GM15510 (cell line): Measurements from ENCODE around the gene ULK2.

ENCODE experiments used
- POLR2A ChIP-seq: IDR thresholded peaks from 3 replicates; pipeline ENCODE4 v1.6.1; 2011; ENCODE audit warnings: borderline replicate concordance; ENCODE audit not compliant: insufficient read length; ENCODE audit errors: extremely low read depth

The ULK2 gene

DNA sequence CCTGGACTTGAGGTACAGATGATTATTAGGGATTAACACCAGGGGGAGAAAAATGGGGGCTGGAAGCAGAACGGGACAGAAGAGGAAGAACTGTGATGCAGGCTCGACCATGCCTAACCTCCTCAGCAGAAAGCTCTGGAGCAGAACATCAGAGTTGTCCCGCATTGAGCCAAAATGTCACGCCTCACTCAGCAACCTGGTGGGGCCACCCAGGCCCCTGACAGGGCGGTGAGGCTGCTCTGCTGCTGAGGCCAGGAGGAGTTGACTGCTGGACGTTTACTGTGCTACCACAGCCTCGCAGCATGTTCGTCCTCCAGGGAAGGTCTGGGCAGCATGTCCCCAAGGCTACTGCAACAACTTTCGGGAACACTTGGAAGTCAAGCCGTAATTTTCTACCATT, 6.5 kb upstream of the ULK2 start:
- no peak for TF ChIP-seq POLR2A

DNA sequence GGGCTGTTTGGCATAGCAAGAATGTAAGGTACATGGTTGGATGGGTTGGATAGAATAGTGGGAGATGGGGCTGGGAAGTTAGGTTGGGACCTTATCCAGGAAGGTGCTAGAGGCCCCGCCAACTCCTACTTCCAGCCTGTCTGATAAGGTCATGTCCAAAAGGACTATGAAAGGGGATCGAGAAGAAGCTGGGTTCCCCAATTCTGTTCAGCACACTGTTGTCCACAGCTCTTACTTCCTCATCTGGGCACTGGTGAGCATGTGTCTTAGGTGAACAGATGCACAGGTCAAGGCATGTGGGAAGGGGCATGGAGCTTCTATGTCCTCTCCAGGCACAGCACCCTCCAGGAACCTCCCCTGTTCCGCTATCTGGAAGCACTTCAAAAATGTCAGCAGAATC, 5.6 kb upstream of the ULK2 start:
- TF ChIP-seq POLR2A: no peak

DNA sequence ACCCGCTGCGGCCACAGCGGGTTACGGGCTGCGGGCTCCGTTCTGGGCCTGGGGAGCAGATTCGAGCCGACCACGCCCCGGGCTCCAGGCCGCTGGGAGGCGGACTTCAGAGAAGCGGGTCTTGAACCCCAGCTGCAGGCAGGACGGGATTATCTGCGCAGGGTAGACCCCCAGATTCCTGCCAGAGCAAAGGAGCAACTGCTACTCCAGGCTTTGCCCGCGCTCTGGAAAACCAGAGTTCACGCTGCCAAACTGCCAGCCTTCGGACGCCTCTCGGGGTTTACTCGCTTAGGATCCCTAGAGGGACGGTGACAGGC, 301 bp upstream of the ULK2 start:
- TF ChIP-seq POLR2A: no peak

DNA sequence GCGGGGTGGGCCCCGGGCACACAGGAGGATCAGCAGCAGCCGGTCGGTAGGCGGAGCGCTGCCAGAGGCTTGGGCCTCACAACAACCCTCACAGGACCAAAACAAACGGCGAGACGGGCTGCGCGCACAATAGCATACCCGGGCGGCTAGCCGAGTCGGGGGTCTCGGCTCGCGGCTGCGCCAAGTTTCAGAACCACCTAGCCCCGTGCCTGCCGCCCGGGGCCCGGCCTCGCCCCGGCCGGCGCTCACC, 732 bp downstream of the ULK2 start:
- no peak for TF ChIP-seq POLR2A

DNA sequence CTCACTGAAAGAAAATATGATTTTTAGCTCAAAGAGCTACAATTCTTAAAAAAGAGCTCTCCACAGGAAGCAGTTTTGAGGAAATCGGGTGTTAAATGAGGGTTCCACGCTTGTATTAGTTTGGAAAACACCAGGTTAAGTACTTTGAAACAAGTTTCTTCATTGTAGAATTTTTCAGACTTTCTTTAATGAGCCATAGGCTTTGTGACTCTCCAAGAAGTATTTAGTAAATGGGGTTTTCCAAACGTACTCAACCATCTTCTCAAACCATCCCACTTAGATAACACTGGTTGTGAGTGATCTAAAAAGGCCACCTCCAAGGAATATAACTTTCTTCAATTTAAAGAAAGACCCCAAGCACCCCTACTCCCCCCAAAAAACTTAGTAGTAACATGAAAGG, 2.7 kb downstream of the ULK2 start:
- no peak for TF ChIP-seq POLR2A

DNA sequence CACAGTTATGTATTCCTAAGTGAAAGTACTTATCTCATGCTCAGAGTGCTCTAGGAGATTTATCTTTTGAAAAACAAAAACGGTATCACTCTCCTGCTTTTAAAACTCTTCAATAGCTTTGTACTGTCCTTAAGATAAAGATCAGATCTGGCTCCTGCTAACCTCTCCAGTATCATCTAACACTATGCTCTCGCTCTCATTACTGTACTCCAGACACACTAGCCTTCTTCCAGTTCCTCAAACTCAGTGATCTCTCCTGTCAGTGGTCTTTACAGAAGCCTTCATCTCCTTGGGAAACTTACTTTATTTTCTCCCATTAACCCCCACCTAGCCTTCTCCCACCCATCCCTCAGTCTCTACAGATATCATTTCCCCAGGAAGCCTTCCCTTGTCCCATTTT, 10.1 kb downstream of the ULK2 start:
- no peak for TF ChIP-seq POLR2A

DNA sequence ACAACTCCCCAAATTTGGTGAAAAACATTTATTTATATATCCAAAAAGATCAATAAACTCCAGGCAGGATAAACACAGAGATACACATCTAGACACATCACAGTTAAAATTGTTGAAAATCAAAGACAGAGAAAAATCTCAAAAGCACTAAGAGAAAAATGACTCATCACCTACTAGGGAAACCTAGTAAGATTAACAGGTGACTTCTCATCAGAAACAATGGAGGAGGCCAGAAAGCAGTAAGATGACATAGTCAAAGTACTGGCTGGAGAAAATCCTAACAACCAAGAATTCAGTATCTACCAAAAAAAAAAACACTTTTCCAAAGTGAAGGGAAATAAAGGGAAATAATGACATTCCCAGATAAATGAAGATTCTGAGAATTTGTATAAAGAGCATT, 33.8 kb downstream of the ULK2 start:
- TF ChIP-seq POLR2A: no peak

DNA sequence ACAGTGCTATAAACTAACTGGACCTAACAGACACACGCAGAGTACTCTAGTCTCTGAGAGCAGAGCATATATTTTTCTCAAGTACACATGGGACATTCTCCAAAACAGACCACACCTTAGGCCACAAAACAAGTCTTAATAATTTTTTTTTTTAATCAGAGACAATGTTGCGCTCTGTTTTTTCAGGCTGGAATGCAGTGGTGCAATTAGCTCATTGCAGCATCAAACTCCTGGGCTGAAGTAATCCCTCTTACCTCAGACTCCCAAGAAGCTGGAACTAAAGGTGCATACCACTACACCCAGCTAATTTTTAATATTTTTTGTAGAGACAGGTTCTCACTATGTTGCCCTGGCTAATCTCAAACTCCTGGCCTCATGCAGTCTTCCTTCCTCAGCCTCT, 37.7 kb downstream of the ULK2 start:
- TF ChIP-seq POLR2A: no peak

DNA sequence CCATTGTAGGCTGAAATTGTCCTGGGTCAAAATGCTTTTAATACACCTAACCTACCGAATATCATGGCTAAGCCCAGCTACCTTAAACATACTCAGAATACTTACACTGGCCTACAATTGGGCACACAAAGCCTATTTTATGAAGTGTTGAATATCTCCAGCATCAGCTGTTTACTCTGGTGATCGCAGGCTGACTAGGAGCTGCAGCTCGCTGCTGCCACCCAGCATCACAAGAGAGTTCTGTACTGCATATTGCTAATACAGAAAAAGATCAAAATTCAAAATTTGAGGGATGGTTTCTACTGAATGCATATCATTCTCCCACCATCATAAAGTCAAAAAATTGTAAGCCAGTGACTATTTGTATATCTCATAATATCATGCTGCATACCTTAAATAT, 55.3 kb downstream of the ULK2 start:
- no peak for TF ChIP-seq POLR2A

DNA sequence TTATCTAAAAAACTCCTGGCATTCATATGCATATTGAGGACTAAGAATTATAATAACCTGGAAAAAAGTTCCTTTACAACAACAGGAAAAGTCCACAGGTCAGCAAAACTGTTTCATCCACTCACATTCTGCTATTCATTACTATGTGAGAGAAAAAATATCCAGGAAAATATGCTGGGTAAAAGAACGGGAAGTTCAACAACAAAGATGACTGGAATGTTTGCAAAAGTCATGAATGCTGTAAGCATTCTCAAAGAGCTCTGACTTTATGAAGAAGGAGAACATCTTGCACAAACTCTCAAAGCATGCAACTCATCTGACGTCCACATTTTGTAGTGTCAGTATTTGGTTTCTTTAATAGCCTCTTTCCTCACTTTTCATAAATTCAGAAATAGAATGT, 62.7 kb downstream of the ULK2 start:
- TF ChIP-seq POLR2A: no peak

DNA sequence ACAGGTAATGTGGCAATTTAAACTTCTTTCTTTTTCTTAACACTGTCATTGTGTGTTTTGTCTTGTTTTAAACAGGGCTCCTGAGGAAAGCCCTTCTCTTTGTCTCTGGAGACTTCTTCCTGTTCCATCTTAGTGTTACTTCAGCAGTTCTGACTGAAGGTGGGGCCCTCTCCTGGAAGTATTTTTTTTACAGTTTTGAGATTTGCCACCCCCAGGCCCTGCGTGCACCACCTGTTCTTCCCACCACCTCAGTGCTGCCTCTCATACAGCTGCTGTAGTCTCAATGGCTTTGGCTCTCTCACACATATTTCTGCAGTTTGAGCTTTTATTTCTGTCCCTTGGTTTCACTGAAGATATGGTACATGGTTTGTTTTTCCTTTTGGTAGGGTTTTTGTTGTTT, 67.2 kb downstream of the ULK2 start:
- no peak for TF ChIP-seq POLR2A

DNA sequence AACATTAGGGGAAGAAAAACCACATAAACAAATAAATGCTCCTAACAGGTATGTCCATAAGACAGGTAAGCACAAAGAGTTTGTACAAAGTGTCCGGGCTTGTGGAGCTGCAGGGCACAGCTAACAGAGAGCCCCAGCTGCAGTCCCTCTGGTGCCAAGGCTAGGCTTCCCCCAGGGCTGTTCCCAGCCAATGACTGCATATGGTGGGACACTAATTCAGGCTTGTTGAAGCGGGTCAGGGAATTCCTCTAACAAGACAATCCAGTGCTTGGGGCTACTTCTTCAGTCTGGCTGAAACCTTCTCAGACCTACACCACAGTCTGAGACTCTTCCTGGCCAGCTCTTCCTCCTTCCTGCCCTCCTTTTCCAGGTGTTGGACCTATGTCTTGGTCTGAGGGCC, 67.9 kb downstream of the ULK2 start:
- TF ChIP-seq POLR2A: no peak

DNA sequence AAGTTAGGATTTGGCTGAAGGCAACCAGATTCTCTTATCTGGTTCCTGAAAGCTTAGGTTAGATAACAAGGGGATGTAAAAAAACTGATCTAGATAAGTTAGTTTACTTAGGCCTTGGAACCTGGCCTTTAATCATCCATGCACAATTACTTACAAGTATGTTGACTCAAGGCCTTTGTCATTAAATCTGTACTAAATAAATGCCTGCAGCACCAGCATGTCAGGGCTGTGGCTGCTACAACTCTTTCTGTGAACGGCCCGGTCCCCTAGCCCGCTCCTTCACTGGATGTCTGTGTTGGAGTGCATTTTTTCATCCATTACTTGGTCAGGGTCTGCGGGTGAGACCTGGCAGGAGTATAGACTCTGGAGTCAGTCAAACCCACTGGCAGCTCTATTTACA, 71.3 kb downstream of the ULK2 start:
- TF ChIP-seq POLR2A: no peak

DNA sequence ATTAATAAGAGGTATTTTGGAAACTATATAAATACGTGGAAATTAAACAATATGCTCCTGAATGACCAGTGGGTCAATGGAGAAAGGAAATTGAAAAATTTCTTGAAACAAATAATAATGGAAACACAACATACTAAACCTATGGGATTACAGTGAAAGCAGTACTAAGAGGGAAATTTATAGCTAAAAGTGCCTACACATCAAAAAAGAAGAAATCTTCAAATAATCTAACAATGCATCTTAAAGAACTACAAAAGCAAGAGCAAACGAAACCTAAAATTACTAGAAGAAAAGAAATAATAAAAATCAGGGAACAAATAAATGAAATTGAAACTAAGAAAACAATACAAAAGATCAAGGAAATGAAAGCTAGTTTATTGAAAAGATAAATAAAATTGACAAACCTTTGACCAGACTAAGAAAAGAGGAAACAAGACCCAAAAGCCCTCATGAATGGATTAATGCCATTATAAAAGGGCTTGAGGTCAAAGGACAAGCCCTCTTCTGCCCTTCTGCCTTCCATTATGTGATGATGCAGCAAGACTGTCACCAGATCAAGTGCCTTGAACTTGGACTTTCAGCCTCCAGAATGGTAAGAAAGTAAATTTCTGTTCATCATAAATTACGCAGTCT, 75.7 kb downstream of the ULK2 start:
- no peak for TF ChIP-seq POLR2A

DNA sequence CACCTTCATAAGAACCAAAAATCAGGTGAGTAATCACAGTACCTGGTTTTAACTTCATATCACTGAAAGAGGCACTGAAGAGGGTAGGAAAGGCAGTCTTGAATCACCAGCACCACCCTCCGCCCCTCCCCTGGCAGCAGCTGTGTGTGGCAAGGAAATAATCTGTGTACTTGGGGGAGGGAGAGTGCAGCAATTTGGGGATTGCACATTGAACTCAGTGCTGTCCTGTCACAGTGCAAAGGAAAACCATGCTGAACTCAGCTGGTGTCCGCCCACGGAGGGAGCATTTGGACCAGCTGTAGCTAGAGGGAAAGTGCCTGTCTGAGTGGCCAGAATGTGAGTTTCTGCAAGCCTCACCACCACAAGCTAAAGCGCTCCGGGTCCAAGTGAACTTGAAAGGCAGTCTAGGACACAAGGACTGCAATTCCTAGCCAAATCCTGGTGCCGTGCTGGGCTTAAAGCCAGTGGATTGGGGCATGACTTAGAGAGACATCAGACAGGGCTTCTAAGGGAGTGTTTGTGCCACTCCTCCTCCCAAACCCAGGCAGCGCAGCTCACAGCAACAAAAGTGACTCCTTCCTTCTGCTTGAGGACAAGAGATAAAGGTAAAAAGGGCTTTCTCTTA, 79.9 kb downstream of the ULK2 start:
- TF ChIP-seq POLR2A: no peak

DNA sequence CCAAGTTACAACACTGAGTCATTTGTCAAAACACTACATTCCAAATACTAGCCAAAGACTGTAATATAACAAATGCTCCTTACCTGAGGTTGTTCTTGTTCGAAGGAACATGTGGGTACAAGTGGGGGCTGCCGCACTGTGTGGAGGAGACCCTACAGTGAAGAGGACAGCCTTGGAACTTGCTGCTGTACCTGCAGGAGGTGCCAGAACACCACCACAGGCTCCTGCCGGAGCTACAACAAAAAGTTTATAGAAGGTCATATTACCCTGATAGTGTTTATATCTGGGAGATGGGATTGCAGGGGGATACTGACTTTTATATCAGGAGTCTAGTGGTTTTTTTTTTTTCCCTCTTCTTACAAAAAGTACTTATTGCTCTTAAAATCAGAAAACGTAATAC, 81.9 kb downstream of the ULK2 start:
- no peak for TF ChIP-seq POLR2A
